LNCAP (cell line): ENCODE results near the gene STBD1.

Source experiments
- CTCF ChIP-seq: fragments of 450-650 bp; IDR thresholded peaks from 2 replicates; pipeline ENCODE4 v1.5.1; 2017; ENCODE audit warnings: mild to moderate bottlenecking

STBD1 gene

GRCh38 chr4:76312457-76312856, 5.9 kb downstream of the STBD1 start:
- TF ChIP-seq CTCF = no peak

- no peak for TF ChIP-seq CTCF
These were observed 7.0 kb downstream of the STBD1 start for GRCh38 chr4:76313547-76313946.

- TF ChIP-seq CTCF = no peak
These were observed 8.9 kb downstream of the STBD1 start for GRCh38 chr4:76315267-76315918.

- no peak for TF ChIP-seq CTCF
These were observed 9.6 kb downstream of the STBD1 start for GRCh38 chr4:76316131-76316530.

GRCh38 chr4:76322236-76322635, 15.7 kb downstream of the STBD1 start:
- no peak for TF ChIP-seq CTCF

GRCh38 chr4:76325072-76325471, 18.5 kb downstream of the STBD1 start:
- TF ChIP-seq CTCF = no peak

- no peak for TF ChIP-seq CTCF
These were observed 20.0 kb downstream of the STBD1 start for GRCh38 chr4:76326515-76326914.

- no peak for TF ChIP-seq CTCF
These were observed 28.4 kb downstream of the STBD1 start for GRCh38 chr4:76334885-76335284.
